ENCODE results near the gene RCE1.

GRCh38 chr11:66882561-66883015, 39.3 kb downstream of the RCE1 start:
- no peak for TF ChIP-seq CTCF (IDR thresholded peaks at IDR 0.05; ENCODE audit: extremely low read depth in 1 of 2, insufficient read depth in 1 of 2, low read depth in 1 of 2, low read length in 2 of 2)
- TF ChIP-seq GATA2 (IDR thresholded peaks at IDR 0.05; ENCODE audit: insufficient read depth, insufficient read length, low read depth, low read length) = no peak
- no peak for TF ChIP-seq POLR2AphosphoS5 (IDR thresholded peaks at IDR 0.05; ENCODE audit: insufficient read depth, low read depth, low read length)
- TF ChIP-seq POLR2A (IDR thresholded peaks at IDR 0.05; ENCODE audit: low read depth, low read length) = no peak
- TF ChIP-seq EZH2 (IDR thresholded peaks at IDR 0.05; ENCODE audit: borderline replicate concordance, low read depth, low read length, severe bottlenecking) = no peak

Measured in endothelial cell of umbilical vein (primary cell).